Lower leg skin (tissue), 4 donors: ENCODE measurements around the gene VPS8. TPM values are rescaled to one million over a fixed set of nuclear protein-coding genes. Genes with fewer than 3 reads are reported as not detected.

Source experiments
- DNase-seq, 2 donors: peaks; one replicate each; pipeline ENCODE4 v3.0.0-alpha.2; 2019; ENCODE audit warnings: low spot score in 2 of 2
- H3K4me3 ChIP-seq: fragments of 200-600 bp; sonication (generic); 2 replicates; pipeline ENCODE4 v1.5.1; 2017; ENCODE audit warnings: mild to moderate bottlenecking, low read depth; ENCODE audit not compliant: poor library complexity, severe bottlenecking
- POLR2A ChIP-seq, 2 donors: fragments of 450-650 bp; IDR thresholded peaks; one replicate each; pipeline ENCODE4 v1.6.1; 2016 to 2017; ENCODE audit warnings: antibody characterized with exemption in 2 of 2, mild to moderate bottlenecking in 1 of 2, moderate library complexity in 1 of 2
- WGBS, 2 donors: methylation state at CpG; one replicate each; pipeline ENCODE4 v1.1.5; 2018; 5-methylcytosine and 5-hydroxymethylcytosine counted together
- intact Hi-C: fragments of 100-400 bp; cut with DNase I; formaldehyde crosslinking; loops from one replicate; pipeline ENCODE4 v1.15.0; 2023; ENCODE audit warnings: low total_unique reads
- total RNA-seq, 4 donors: library from RNA; depleted of rRNA; stranded (reverse); fragments of >200 nt; gene quantifications; one replicate each; pipeline ENCODE4 v1.1.0, GENCODE V29; 2016
- TF ChIP-seq, protein P1 (sequence below), 3 donors: fragments of 450-650 bp; IDR thresholded peaks; one replicate each; pipeline ENCODE4 v1.5.1; 2016; ENCODE audit warnings: antibody characterized with exemption in 3 of 3, mild to moderate bottlenecking in 3 of 3, moderate library complexity in 2 of 3

The VPS8 gene
- total RNA-seq, 4 donors from 2014 or later, result 31.4 to 67.7 (median 55.1) TPM

DNA sequence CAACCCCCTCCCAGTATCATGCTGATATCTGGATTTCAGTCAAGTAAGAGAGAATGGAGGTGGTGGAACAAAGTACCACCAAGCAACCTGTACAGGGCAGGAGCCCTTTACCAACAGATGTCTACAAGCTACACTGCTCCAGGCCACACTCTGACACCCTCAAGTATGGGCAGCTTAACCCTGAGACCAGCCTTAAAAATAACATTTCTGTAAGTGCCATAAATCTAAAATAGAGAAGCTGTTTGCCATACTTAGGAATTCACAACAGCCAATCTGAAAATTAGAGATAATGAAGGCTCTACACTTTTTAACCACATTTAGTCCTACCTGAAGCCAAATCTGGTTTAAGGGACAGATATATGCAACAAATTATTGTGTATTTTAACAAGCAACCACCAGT lies 281.1 kb downstream of the VPS8 start:
- intact Hi-C loops, result no loop called here
- DNase-seq, result no peak
- H3K4me3 ChIP-seq, result no peak overlapping the region
- TF ChIP-seq, protein P1, sequence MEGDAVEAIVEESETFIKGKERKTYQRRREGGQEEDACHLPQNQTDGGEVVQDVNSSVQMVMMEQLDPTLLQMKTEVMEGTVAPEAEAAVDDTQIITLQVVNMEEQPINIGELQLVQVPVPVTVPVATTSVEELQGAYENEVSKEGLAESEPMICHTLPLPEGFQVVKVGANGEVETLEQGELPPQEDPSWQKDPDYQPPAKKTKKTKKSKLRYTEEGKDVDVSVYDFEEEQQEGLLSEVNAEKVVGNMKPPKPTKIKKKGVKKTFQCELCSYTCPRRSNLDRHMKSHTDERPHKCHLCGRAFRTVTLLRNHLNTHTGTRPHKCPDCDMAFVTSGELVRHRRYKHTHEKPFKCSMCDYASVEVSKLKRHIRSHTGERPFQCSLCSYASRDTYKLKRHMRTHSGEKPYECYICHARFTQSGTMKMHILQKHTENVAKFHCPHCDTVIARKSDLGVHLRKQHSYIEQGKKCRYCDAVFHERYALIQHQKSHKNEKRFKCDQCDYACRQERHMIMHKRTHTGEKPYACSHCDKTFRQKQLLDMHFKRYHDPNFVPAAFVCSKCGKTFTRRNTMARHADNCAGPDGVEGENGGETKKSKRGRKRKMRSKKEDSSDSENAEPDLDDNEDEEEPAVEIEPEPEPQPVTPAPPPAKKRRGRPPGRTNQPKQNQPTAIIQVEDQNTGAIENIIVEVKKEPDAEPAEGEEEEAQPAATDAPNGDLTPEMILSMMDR (IDR thresholded peaks at IDR 0.05), result no peak
- TF ChIP-seq POLR2A (IDR thresholded peaks at IDR 0.05), result no peak

DNA sequence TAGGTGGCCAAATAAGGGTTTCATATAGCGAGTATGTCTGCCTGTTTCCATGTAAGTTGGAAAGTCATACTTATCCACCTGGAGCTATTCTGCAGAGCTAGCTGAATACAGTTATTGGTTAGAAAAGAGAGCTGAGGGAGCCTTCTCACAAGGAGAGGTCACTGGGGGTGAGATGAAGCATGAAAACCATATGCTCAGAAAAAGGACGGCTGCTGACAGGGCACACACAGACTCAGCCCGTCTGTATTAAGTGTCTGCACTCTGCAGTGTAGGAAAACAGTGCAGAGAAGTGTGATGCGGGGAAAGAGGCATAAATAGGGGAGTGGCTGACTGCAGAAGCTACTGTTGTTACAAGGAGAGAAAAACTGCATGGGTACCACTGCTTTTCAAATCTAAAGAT lies 282.7 kb downstream of the VPS8 start:
- 69 to 71% methylated on average over 4 of the region's 4 CpGs for WGBS, 2 donors

More for the DNA sequence above, 282.7 kb downstream of the VPS8 start:
- no peak for DNase-seq
- TF ChIP-seq, protein P1 (IDR thresholded peaks at IDR 0.05), result no peak
- TF ChIP-seq POLR2A (IDR thresholded peaks at IDR 0.05), result no peak
- intact Hi-C loops, result no loop called here
- H3K4me3 ChIP-seq, result no peak overlapping the region

Other genes starting within 250 kb of the VPS8 start
- 10 to 100 TPM; 32.5 to 44.3 (median 42.8) TPM for gene MAGEF1, start 100.1 kb upstream of the VPS8 start, total RNA-seq